Gastroesophageal sphincter (tissue), 3 donors: Measurements from ENCODE around the gene CLEC2L.

Experiments
- CTCF ChIP-seq, 4 experiments: fragments of 200-600 bp in 2 of 4; fragments of 450-650 bp in 2 of 4; sonication (generic) in 1 of 4; IDR thresholded peaks; one replicate each; pipeline ENCODE4 v1.5.1; 2017 to 2019; ENCODE audit warnings: antibody characterized with exemption in 4 of 4, mild to moderate bottlenecking in 2 of 4, moderate library complexity in 2 of 4
- EP300 ChIP-seq: sonication (generic); formaldehyde crosslinking; IDR thresholded peaks from one replicate; pipeline ENCODE4 v1.6.1; 2017; ENCODE audit warnings: antibody characterized with exemption, mild to moderate bottlenecking
- POLR2A ChIP-seq, 2 donors: fragments of 450-650 bp; IDR thresholded peaks; one replicate each; pipeline ENCODE4 v1.6.1; 2017; ENCODE audit warnings: antibody characterized with exemption in 2 of 2, mild to moderate bottlenecking in 2 of 2, moderate library complexity in 1 of 2
- POLR2AphosphoS5 ChIP-seq: sonication (generic); formaldehyde crosslinking; IDR thresholded peaks from one replicate; pipeline ENCODE4 v1.6.1; 2017; ENCODE audit warnings: antibody characterized with exemption

GRCh38 chr7:139532636-139533155 is 9.2 kb downstream of the CLEC2L start:
- TF ChIP-seq CTCF (IDR thresholded peaks at IDR 0.05) (no peak), POLR2AphosphoS5 (no peak), POLR2A (IDR thresholded peaks at IDR 0.05) (no peak), EP300 (no peak)
